Kidney tubule cell (primary cell): ENCODE data around the gene RRP12.
"Not testable (repeated sequence)": the region's sequence is repeated elsewhere in the genome, so short reads cannot be mapped to it uniquely, and the experiment has no call there.

Experiments
- DNase-seq: peaks from one replicate; pipeline ENCODE4 v3.0.0-alpha.2; 2018; ENCODE audit warnings: low spot score

Gene RRP12

GRCh38 chr10:97407952-97408248 lies 6.8 kb upstream of the RRP12 start:
- no peak for DNase-seq

- peak; percentile 83 for DNase-seq
These were observed 6.2 kb upstream of the RRP12 start for GRCh38 chr10:97407211-97407951.

- not testable (repeated sequence) for DNase-seq
These were observed 5.3 kb upstream of the RRP12 start for GRCh38 chr10:97406483-97406882.

- no peak for DNase-seq
These were observed 4.9 kb upstream of the RRP12 start for GRCh38 chr10:97406064-97406463.

GRCh38 chr10:97404044-97404443 lies 2.9 kb upstream of the RRP12 start:
- DNase-seq = no peak

GRCh38 chr10:97401455-97401919 lies 347 bp upstream of the RRP12 start:
- no peak for DNase-seq

GRCh38 chr10:97399843-97400545 lies 1.1 kb downstream of the RRP12 start:
- DNase-seq = peak; percentile 83

GRCh38 chr10:97396056-97396455 lies 5.1 kb downstream of the RRP12 start:
- no peak for DNase-seq

- DNase-seq = no peak
These were observed 8.0 kb downstream of the RRP12 start for GRCh38 chr10:97393034-97393573.

- no peak for DNase-seq
These were observed 11.0 kb downstream of the RRP12 start for GRCh38 chr10:97390091-97390490.

- no peak for DNase-seq
These were observed 13.0 kb downstream of the RRP12 start for GRCh38 chr10:97388152-97388551.

- DNase-seq = no peak
These were observed 15.6 kb downstream of the RRP12 start for GRCh38 chr10:97385565-97385964.

- no peak for DNase-seq
These were observed 16.5 kb downstream of the RRP12 start for GRCh38 chr10:97384641-97385040.

GRCh38 chr10:97384156-97384555 lies 17.0 kb downstream of the RRP12 start:
- no peak for DNase-seq

- no peak for DNase-seq
These were observed 18.0 kb downstream of the RRP12 start for GRCh38 chr10:97383159-97383558.

- DNase-seq = no peak
These were observed 19.5 kb downstream of the RRP12 start for GRCh38 chr10:97381626-97382025.

- no peak for DNase-seq
These were observed 20.6 kb downstream of the RRP12 start for GRCh38 chr10:97380516-97380915.

- no peak for DNase-seq
These were observed 21.9 kb downstream of the RRP12 start for GRCh38 chr10:97378933-97379921.

GRCh38 chr10:97376413-97376812 lies 24.7 kb downstream of the RRP12 start:
- DNase-seq = no peak

- DNase-seq = no peak
These were observed 27.7 kb downstream of the RRP12 start for GRCh38 chr10:97373456-97373855.

GRCh38 chr10:97372233-97372875 lies 28.8 kb downstream of the RRP12 start:
- DNase-seq = no peak

GRCh38 chr10:97371696-97372095 lies 29.4 kb downstream of the RRP12 start:
- no peak for DNase-seq
